Adrenal gland (tissue), 5 donors: ENCODE measurements around the gene ABLIM1.

ENCODE experiments used
- CTCF ChIP-seq, 6 experiments: fragments of 450-650 bp in 4 of 6; fragments of 200-600 bp in 2 of 6; sonication (generic) in 1 of 6; IDR thresholded peaks; 1 replicate in 5 of 6; 2 replicates in 1 of 6; pipeline versions ENCODE4 v1.5.1 to v1.8.0; 2016 to 2021; ENCODE audit warnings: antibody characterized with exemption in 6 of 6, mild to moderate bottlenecking in 2 of 6, moderate library complexity in 1 of 6
- POLR2A ChIP-seq, 2 donors: fragments of 450-650 bp; IDR thresholded peaks; one replicate each; pipeline ENCODE4 v1.6.1; 2017; ENCODE audit warnings: antibody characterized with exemption in 2 of 2, mild to moderate bottlenecking in 2 of 2, moderate library complexity in 1 of 2
- donor health status: DM: no; HTN: no; CAD: no.

GRCh38 chr10:114473776-114474175, 184.3 kb downstream of the ABLIM1 start:
- TF ChIP-seq CTCF (IDR thresholded peaks at IDR 0.05): no peak
- TF ChIP-seq POLR2A (IDR thresholded peaks at IDR 0.05): no peak
